ENCODE data around the gene PDLIM7.

GRCh38 chr5:177502886-177503285 is 5.5 kb upstream of the PDLIM7 start:
- TF ChIP-seq POLR2AphosphoS5 (IDR thresholded peaks at IDR 0.05), result no peak
- no peak for TF ChIP-seq CTCF (IDR thresholded peaks at IDR 0.05)
- TF ChIP-seq POLR2A (IDR thresholded peaks at IDR 0.05), result no peak
- TF ChIP-seq EP300 (IDR thresholded peaks at IDR 0.05), result no peak
